HepG2 (cell line): ENCODE measurements around the gene FMNL1. TPM values are rescaled to one million over a fixed set of nuclear protein-coding genes. Genes with fewer than 3 reads are reported as not detected.

Experiments used
- ASH2L ChIP-seq: fragments of 300-600, 200-600 bp; sonication (generic); IDR thresholded peaks from 2 replicates; pipeline ENCODE4 v1.7.0; 2017; ENCODE audit warnings: low read depth, mild to moderate bottlenecking, moderate library complexity, mixed read lengths, low read length; ENCODE audit not compliant: insufficient read length
- E2F5 ChIP-seq: sonication (generic); formaldehyde crosslinking; conservative IDR thresholded peaks from 2 replicates; pipeline ENCODE4 v1.4.0; 2020; ENCODE audit warnings: missing genetic modification reagents
- HDAC1 ChIP-seq: sonication (generic); formaldehyde crosslinking; IDR thresholded peaks from 2 replicates; pipeline ENCODE4 v1.5.1; 2020; ENCODE audit warnings: mild to moderate bottlenecking, missing genetic modification reagents
- HNF1A ChIP-seq, 2 experiments: sonication (generic) in 1 of 2; formaldehyde crosslinking in 1 of 2; IDR thresholded peaks; 2 replicates each; pipeline versions ENCODE4 v1.4.0 to v1.6.1; 2016 to 2020; ENCODE audit warnings: borderline replicate concordance in 1 of 2, low read depth in 1 of 2, mild to moderate bottlenecking in 1 of 2, missing genetic modification reagents in 1 of 2
- MAX ChIP-seq: IDR thresholded peaks from 2 replicates; pipeline ENCODE4 v1.6.1; 2012; ENCODE audit warnings: inconsistent platforms
- PITX1 ChIP-seq: sonication (generic); formaldehyde crosslinking; IDR thresholded peaks from 2 replicates; pipeline ENCODE4 v1.5.1; 2020; ENCODE audit warnings: mild to moderate bottlenecking, missing genetic modification reagents
- TBX2 ChIP-seq: sonication (generic); formaldehyde crosslinking; IDR thresholded peaks from 2 replicates; pipeline ENCODE4 v1.5.0; 2020; ENCODE audit warnings: missing genetic modification reagents, mild to moderate bottlenecking, borderline replicate concordance
- ZBTB33 ChIP-seq: sonication (generic); formaldehyde crosslinking; IDR thresholded peaks from 2 replicates; pipeline ENCODE4 v1.4.0; 2020; ENCODE audit warnings: missing genetic modification reagents
- ZFP91 ChIP-seq: sonication (generic); formaldehyde crosslinking; IDR thresholded peaks from 2 replicates; pipeline ENCODE4 v1.9.0; 2022; ENCODE audit warnings: missing genetic modification reagents, mild to moderate bottlenecking, borderline replicate concordance
- ZFX ChIP-seq: sonication (generic); formaldehyde crosslinking; IDR thresholded peaks from 2 replicates; pipeline ENCODE4 v1.4.0; 2020; ENCODE audit warnings: mild to moderate bottlenecking, low read depth, missing genetic modification reagents, moderate library complexity
- ZNF232 ChIP-seq: sonication (generic); formaldehyde crosslinking; IDR thresholded peaks from 2 replicates; pipeline ENCODE4 v1.4.0; 2020; ENCODE audit warnings: missing genetic modification reagents, borderline replicate concordance
- ZNF616 ChIP-seq: sonication (generic); formaldehyde crosslinking; IDR thresholded peaks from 2 replicates; pipeline ENCODE4 v1.5.0; 2020; ENCODE audit warnings: low read depth, mild to moderate bottlenecking, missing genetic modification reagents
- ZNF660 ChIP-seq: sonication (generic); formaldehyde crosslinking; IDR thresholded peaks from 2 replicates; pipeline ENCODE4 v1.5.1; 2020; ENCODE audit warnings: mild to moderate bottlenecking, low read depth, missing genetic modification reagents, borderline replicate concordance
- ZNF800 ChIP-seq: sonication (generic); formaldehyde crosslinking; IDR thresholded peaks from 2 replicates; pipeline ENCODE4 v1.4.0; 2020; ENCODE audit warnings: missing genetic modification reagents
- polyA plus RNA-seq, 8 experiments: library from polyadenylated mRNA; depleted of rRNA in 3 of 8; stranded (reverse) in 7 of 8; unstranded in 1 of 8; fragments of >200 nt; fragmentation: Illumina TruSeq in 4 of 8; extraction: Trizol in 4 of 8; gene quantifications; 2 replicates each; pipeline versions ENCODE4 v1.2.1 to v1.2.3, GENCODE V29; 2011 to 2016; ENCODE audit warnings: low read depth in 4 of 8, missing spikeins in 1 of 8, mixed read lengths in 1 of 8; ENCODE audit not compliant: insufficient read depth in 1 of 8
- total RNA-seq, 5 experiments: library from RNA; depleted of rRNA; stranded (reverse); fragments of >200 nt; fragmentation: Illumina TruSeq; extraction: Trizol; gene quantifications; 2 replicates each; pipeline ENCODE4 v1.2.3, GENCODE V29; 2016; ENCODE audit warnings: low read depth in 1 of 5

FMNL1 gene
- total and polyA plus RNA-seq, 2 of the 13 experiments (the other 11 are each of a cell fraction or from before 2014, with no cell fraction given), result 0.53 to 0.70 TPM

GRCh38 chr17:45244725-45245656 is 23.3 kb downstream of the FMNL1 start (continued):
- TF ChIP-seq HNF1A (IDR thresholded peaks at IDR 0.05; ENCODE audit: low read depth) (no peak), HNF1A (CRISPR knock-in tag; IDR thresholded peaks at IDR 0.05; ENCODE audit: borderline replicate concordance) (no peak), ZNF660 (CRISPR knock-in tag) (no peak), ZFX (CRISPR knock-in tag) (peak; percentile 53; the same call in 1 of the 2 replicates), ASH2L (peak; percentile 43), PITX1 (CRISPR knock-in tag) (peak; percentile 29; the same call in 1 of the 2 replicates), ZBTB33 (CRISPR knock-in tag) (peak; percentile 57; the same call in 1 of the 2 replicates), ZFP91 (CRISPR knock-in tag) (peak; percentile 44; the same call in 1 of the 2 replicates), MAX (0 out of 2 replicates have a peak, but pooled peaks have one; percentile 26), E2F5 (CRISPR knock-in tag) (no peak), TBX2 (CRISPR knock-in tag) (peak; percentile 13; the same call in 1 of the 2 replicates), ZNF616 (CRISPR knock-in tag) (no peak), HDAC1 (CRISPR knock-in tag) (peak; percentile 39; the same call in 1 of the 2 replicates), ZNF232 (0 out of 2 replicates have a peak, but pooled peaks have one; percentile 20), ZNF800 (CRISPR knock-in tag) (peak; percentile 88; the same call in 1 of the 2 replicates)
